ENCODE data around the gene KRTAP5-8. TPM values are rescaled to one million over a fixed set of nuclear protein-coding genes. Genes with fewer than 3 reads are reported as not detected.
"Not testable (repeated sequence)": the region's sequence is repeated elsewhere in the genome, so short reads cannot be mapped to it uniquely, and the experiment has no call there.

Gene KRTAP5-8
- total RNA-seq, 1 experiment from 2014 or later, result not detected

- H2AFZ ChIP-seq (ENCODE audit: low read depth, low read length, poor library complexity, severe bottlenecking); H3K9me3 ChIP-seq (ENCODE audit: control insufficient read depth in 1 of 2, insufficient read depth in 1 of 2, low read depth in 1 of 2, low read length in 2 of 2); H3K9me2 ChIP-seq (ENCODE audit: insufficient read depth); RAD21 ChIA-PET (ENCODE audit: low non-redundant PET in 1 of 2, low total read pairs in 2 of 2, uncharacterized antibody in 2 of 2, unreplicated experiment in 2 of 2); H3K9ac ChIP-seq (ENCODE audit: low read length); intact Hi-C loops (cut with micrococcal nuclease); H3K79me2 ChIP-seq (ENCODE audit: insufficient read depth, low read length); H3K4me2 ChIP-seq (ENCODE audit: low read length); H3K4me1 ChIP-seq (ENCODE audit: control insufficient read depth in 1 of 2, insufficient read depth in 2 of 2, low read length in 2 of 2); H3K4me3 ChIP-seq (replicated peaks in 1 of 2; ENCODE audit: low read depth in 1 of 2, low read length in 2 of 2); CTCF ChIA-PET; H3K27ac ChIP-seq (ENCODE audit: low read depth, low read length); H4K20me1 ChIP-seq (ENCODE audit: insufficient read depth); POLR2A ChIA-PET; BruUV-seq (replicated peaks); ATAC-seq; H3K36me3 ChIP-seq (ENCODE audit: control insufficient read depth in 1 of 2, insufficient read depth in 2 of 2, low read length in 2 of 2); DNase-seq (ENCODE audit: low read depth, low spot score); H3K27me3 ChIP-seq (ENCODE audit: insufficient read depth, low read length): not testable (repeated sequence)
Measured at GRCh38 chr11:71534711-71535608, 2.9 kb upstream of the KRTAP5-8 start.

- H3K4me3 ChIP-seq (replicated peaks in 1 of 2; ENCODE audit: low read depth in 1 of 2, low read length in 2 of 2), result no peak overlapping the region
- no TSS peak for BruUV-seq (replicated peaks)
- H3K36me3 ChIP-seq (ENCODE audit: control insufficient read depth in 1 of 2, insufficient read depth in 2 of 2, low read length in 2 of 2), result no peaks in the 10 kb centered on the region
- H4K20me1 ChIP-seq (ENCODE audit: insufficient read depth), result no peaks in the 10 kb centered on the region
- DNase-seq (ENCODE audit: low read depth, low spot score), result no peak
- ChIA-PET RAD21 (ENCODE audit: low non-redundant PET in 1 of 2, low total read pairs in 2 of 2, uncharacterized antibody in 2 of 2, unreplicated experiment in 2 of 2) (no interaction called here), CTCF (no interaction called here), POLR2A (no interaction called here)
- no peak overlapping the region for H3K27ac ChIP-seq (ENCODE audit: low read depth, low read length)
- H2AFZ ChIP-seq (ENCODE audit: low read depth, low read length, poor library complexity, severe bottlenecking), result no peak overlapping the region
- H3K9me3 ChIP-seq (ENCODE audit: control insufficient read depth in 1 of 2, insufficient read depth in 1 of 2, low read depth in 1 of 2, low read length in 2 of 2), result no peaks in the 10 kb centered on the region
- H3K9ac ChIP-seq (ENCODE audit: low read length), result no peak overlapping the region
- no peak for ATAC-seq
- no peak overlapping the region for H3K4me2 ChIP-seq (ENCODE audit: low read length)
- intact Hi-C loops (cut with micrococcal nuclease), result no loop called here
- no peaks in the 10 kb centered on the region for H3K4me1 ChIP-seq (ENCODE audit: control insufficient read depth in 1 of 2, insufficient read depth in 2 of 2, low read length in 2 of 2)
- H3K79me2 ChIP-seq (ENCODE audit: insufficient read depth, low read length), result no peaks in the 10 kb centered on the region
- no peaks in the 10 kb centered on the region for H3K9me2 ChIP-seq (ENCODE audit: insufficient read depth)
- H3K27me3 ChIP-seq (ENCODE audit: insufficient read depth, low read length), result no peaks in the 10 kb centered on the region
- TF ChIP-seq CBX3 (IDR thresholded peaks at IDR 0.05; ENCODE audit: low read depth) (no peak), JUND (IDR thresholded peaks at IDR 0.05) (no peak), CEBPB (IDR thresholded peaks at IDR 0.05; ENCODE audit: low read depth) (no peak), ELF1 (IDR thresholded peaks at IDR 0.05; ENCODE audit: borderline replicate concordance, low read depth) (no peak), EZH2phosphoT487 (IDR thresholded peaks at IDR 0.05; ENCODE audit: borderline replicate concordance) (no peak), REST (IDR thresholded peaks at IDR 0.05; ENCODE audit: low read depth) (no peak), SP1 (IDR thresholded peaks at IDR 0.05; ENCODE audit: low read depth) (no peak), ZFX (IDR thresholded peaks at IDR 0.05) (no peak), ATF3 (IDR thresholded peaks at IDR 0.05) (no peak), EGR1 (IDR thresholded peaks at IDR 0.05; ENCODE audit: low read depth) (no peak)
Measured at GRCh38 chr11:71535825-71536224, 2.0 kb upstream of the KRTAP5-8 start.

Data from HCT116 (cell line).